Measurements from ENCODE around the gene SRSF4.

DNA sequence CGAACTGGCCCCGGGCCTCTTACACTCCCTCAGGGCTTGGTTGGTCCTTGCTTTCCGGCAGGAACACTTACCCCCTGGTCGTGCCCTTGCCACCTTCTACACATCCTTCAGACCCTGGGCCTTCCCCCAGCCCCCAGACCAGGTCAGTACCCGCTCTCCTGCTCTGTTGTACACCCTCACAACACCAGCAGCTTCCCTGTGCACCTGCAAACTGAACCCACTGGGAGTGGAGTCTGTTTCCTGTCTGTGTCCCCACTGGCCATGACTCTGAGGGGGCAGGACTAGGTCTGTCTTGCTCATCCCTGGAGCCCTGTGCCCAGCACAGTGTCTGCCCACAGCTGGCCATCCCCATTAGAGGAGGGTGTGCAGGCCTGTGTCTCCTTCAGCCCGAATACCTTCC, 55.9 kb downstream of the SRSF4 start:
- TF ChIP-seq, protein P1, sequence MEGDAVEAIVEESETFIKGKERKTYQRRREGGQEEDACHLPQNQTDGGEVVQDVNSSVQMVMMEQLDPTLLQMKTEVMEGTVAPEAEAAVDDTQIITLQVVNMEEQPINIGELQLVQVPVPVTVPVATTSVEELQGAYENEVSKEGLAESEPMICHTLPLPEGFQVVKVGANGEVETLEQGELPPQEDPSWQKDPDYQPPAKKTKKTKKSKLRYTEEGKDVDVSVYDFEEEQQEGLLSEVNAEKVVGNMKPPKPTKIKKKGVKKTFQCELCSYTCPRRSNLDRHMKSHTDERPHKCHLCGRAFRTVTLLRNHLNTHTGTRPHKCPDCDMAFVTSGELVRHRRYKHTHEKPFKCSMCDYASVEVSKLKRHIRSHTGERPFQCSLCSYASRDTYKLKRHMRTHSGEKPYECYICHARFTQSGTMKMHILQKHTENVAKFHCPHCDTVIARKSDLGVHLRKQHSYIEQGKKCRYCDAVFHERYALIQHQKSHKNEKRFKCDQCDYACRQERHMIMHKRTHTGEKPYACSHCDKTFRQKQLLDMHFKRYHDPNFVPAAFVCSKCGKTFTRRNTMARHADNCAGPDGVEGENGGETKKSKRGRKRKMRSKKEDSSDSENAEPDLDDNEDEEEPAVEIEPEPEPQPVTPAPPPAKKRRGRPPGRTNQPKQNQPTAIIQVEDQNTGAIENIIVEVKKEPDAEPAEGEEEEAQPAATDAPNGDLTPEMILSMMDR (IDR thresholded peaks at IDR 0.05), result no peak
- no peak for TF ChIP-seq POLR2AphosphoS5 (IDR thresholded peaks at IDR 0.05)
- no peak for TF ChIP-seq POLR2A (IDR thresholded peaks at IDR 0.05)
- TF ChIP-seq EP300 (IDR thresholded peaks at IDR 0.05), result no peak

Measured in upper lobe of left lung (tissue), 4 donors.